ENCODE data around the gene KCNN2. TPM values are rescaled to one million over a fixed set of nuclear protein-coding genes. Genes with fewer than 3 reads are reported as not detected.

The KCNN2 gene
- total RNA-seq, 1 experiment from 2014 or later, result 2.0 TPM

- H3K9me3 Mint-ChIP-seq (ENCODE audit: low read depth, unreplicated experiment), result no peaks in the 10 kb centered on the region
- CTCF ChIA-PET, result no interaction called here
- no peak for TF ChIP-seq CTCF (IDR thresholded peaks at IDR 0.05; ENCODE audit: unreplicated experiment)
- H3K36me3 Mint-ChIP-seq (ENCODE audit: insufficient read depth, unreplicated experiment), result peaks cover 5% of the 10 kb centered on the region
- no peak overlapping the region for H3K27ac Mint-ChIP-seq (ENCODE audit: unreplicated experiment)
- intact Hi-C loops (cut with micrococcal nuclease; ENCODE audit: unreplicated experiment), result loop anchor here (10.0 kb wide), 1 partner anchor 878 kb away; no protein-coding TSS in a partner anchor
- no TSS peak for BruUV-seq (replicated peaks)
- H3K4me1 Mint-ChIP-seq (ENCODE audit: low read depth, unreplicated experiment), result no peaks in the 10 kb centered on the region
- H3K27me3 Mint-ChIP-seq (ENCODE audit: unreplicated experiment), result peaks cover 13% of the 10 kb centered on the region
- no peak for DNase-seq
- H3K4me3 Mint-ChIP-seq (ENCODE audit: low read depth, unreplicated experiment), result no peak overlapping the region
Observed at GRCh38 chr5:114367029-114367428, 5.2 kb downstream of the KCNN2 start.

GRCh38 chr5:114369680-114370417 is 8.0 kb downstream of the KCNN2 start:
- intact Hi-C loops (cut with micrococcal nuclease; ENCODE audit: unreplicated experiment), result loop anchor here (10.0 kb wide), 1 partner anchor 875 kb away; no protein-coding TSS in a partner anchor
- TF ChIP-seq CTCF (IDR thresholded peaks at IDR 0.05; ENCODE audit: unreplicated experiment), result no peak
- CTCF ChIA-PET, result no interaction called here
- no peaks in the 10 kb centered on the region for H3K36me3 Mint-ChIP-seq (ENCODE audit: insufficient read depth, unreplicated experiment)
- no peak overlapping the region for H3K4me3 Mint-ChIP-seq (ENCODE audit: low read depth, unreplicated experiment)
- H3K4me1 Mint-ChIP-seq (ENCODE audit: low read depth, unreplicated experiment), result no peaks in the 10 kb centered on the region
- no peaks in the 10 kb centered on the region for H3K9me3 Mint-ChIP-seq (ENCODE audit: low read depth, unreplicated experiment)
- no peak overlapping the region for H3K27ac Mint-ChIP-seq (ENCODE audit: unreplicated experiment)
- BruUV-seq (replicated peaks), result no TSS peak
- H3K27me3 Mint-ChIP-seq (ENCODE audit: unreplicated experiment), result peaks cover 8% of the 10 kb centered on the region
- no peak for DNase-seq

- no peak overlapping the region for H3K27ac Mint-ChIP-seq (ENCODE audit: unreplicated experiment)
- no peak for TF ChIP-seq CTCF (IDR thresholded peaks at IDR 0.05; ENCODE audit: unreplicated experiment)
- H3K36me3 Mint-ChIP-seq (ENCODE audit: insufficient read depth, unreplicated experiment), result no peaks in the 10 kb centered on the region
- H3K27me3 Mint-ChIP-seq (ENCODE audit: unreplicated experiment), result no peaks in the 10 kb centered on the region
- BruUV-seq (replicated peaks), result no TSS peak
- DNase-seq, result no peak
- no peaks in the 10 kb centered on the region for H3K9me3 Mint-ChIP-seq (ENCODE audit: low read depth, unreplicated experiment)
- H3K4me3 Mint-ChIP-seq (ENCODE audit: low read depth, unreplicated experiment), result no peak overlapping the region
- intact Hi-C loops (cut with micrococcal nuclease; ENCODE audit: unreplicated experiment), result no loop called here
- CTCF ChIA-PET, result no interaction called here
- H3K4me1 Mint-ChIP-seq (ENCODE audit: low read depth, unreplicated experiment), result no peaks in the 10 kb centered on the region
Observed at GRCh38 chr5:114377050-114377844, 15.4 kb downstream of the KCNN2 start.

GRCh38 chr5:114377946-114378345 is 16.1 kb downstream of the KCNN2 start:
- Mint-ChIP-seq H3K4me3 (ENCODE audit: low read depth, unreplicated experiment) (no peak overlapping the region), H3K27ac (ENCODE audit: unreplicated experiment) (no peak overlapping the region), H3K27me3 (ENCODE audit: unreplicated experiment) (no peaks in the 10 kb centered on the region), H3K4me1 (ENCODE audit: low read depth, unreplicated experiment) (no peaks in the 10 kb centered on the region), H3K9me3 (ENCODE audit: low read depth, unreplicated experiment) (no peaks in the 10 kb centered on the region), H3K36me3 (ENCODE audit: insufficient read depth, unreplicated experiment) (no peaks in the 10 kb centered on the region)
- TF ChIP-seq CTCF (IDR thresholded peaks at IDR 0.05; ENCODE audit: unreplicated experiment), result no peak
- CTCF ChIA-PET, result interaction anchor here (1.0 kb wide), 1 partner anchor 15 kb away, joined by 3 read pairs; no protein-coding TSS in a partner anchor
- DNase-seq, result no peak
- BruUV-seq (replicated peaks), result no TSS peak
- intact Hi-C loops (cut with micrococcal nuclease; ENCODE audit: unreplicated experiment), result no loop called here

All from Calu3 (cell line).